GM12878 (cell line): ENCODE results near the gene UNC5B. TPM values are rescaled to one million over a fixed set of nuclear protein-coding genes. Genes with fewer than 3 reads are reported as not detected.

Experiments used
- ATAC-seq: fragments of 200-7000 bp; cut with Tn5 transposase; 3 replicates; pipeline ENCODE4 v1.9.1; 2020; ENCODE audit warnings: mild to moderate bottlenecking, moderate library complexity
- BruUV-seq: library from RNA; stranded (reverse); fragments of 400-500 nt; replicated peaks from 2 replicates; lab custom pipeline; 2021; lab: Mats Ljungman, UMichigan
- CTCF ChIA-PET: fragments of 300-600 bp; sonication (Branson Sonifier 250); formaldehyde crosslinking; extraction: SDS; loops from one replicate; lab custom pipeline; 2021; ENCODE audit warnings: inconsistent platforms; lab: Yijun Ruan, JAX
- POLR2A ChIA-PET: fragments of 350-600 bp; formaldehyde crosslinking; extraction: SDS; loops from one replicate; lab custom pipeline; 2021; ENCODE audit warnings: inconsistent platforms; lab: Charles Lee
- RAD21 ChIA-PET: fragments of 300-600 bp; sonication (Branson Sonifier 250); formaldehyde crosslinking; loops from one replicate; lab custom pipeline; 2023; ENCODE audit warnings: antibody characterized with exemption; ENCODE audit not compliant: unreplicated experiment; lab: Charles Lee
- SMC1A ChIA-PET: fragments of 300-600 bp; sonication (Branson Sonifier 250); formaldehyde crosslinking; loops from one replicate; lab custom pipeline; 2023; ENCODE audit not compliant: unreplicated experiment, uncharacterized antibody; lab: Charles Lee
- DNase-seq: peaks from one replicate; pipeline ENCODE4 v3.0.0-alpha.2; 2011; ENCODE audit warnings: low read depth, low spot score
- FAIRE-seq: peaks from 3 replicates; lab custom pipeline; 2011; peaks lifted over from hg19 to GRCh38; lab: Jason Lieb, UNC
- H2AFZ ChIP-seq: 2 replicates; pipeline ENCODE4 v1.6.0; 2011; ENCODE audit warnings: low read depth, low read length, control low read depth; ENCODE audit not compliant: control insufficient read depth
- H3K27ac ChIP-seq: 2 replicates; pipeline ENCODE4 v1.5.1; 2011; ENCODE audit warnings: control low read depth; ENCODE audit not compliant: control insufficient read depth, insufficient read depth
- H3K27me3 ChIP-seq, 2 experiments: replicated peaks in 1 of 2; 2 replicates each; pipeline versions ENCODE4 v1.6.0 to v1.6.1; 2011; ENCODE audit warnings: low read length in 1 of 2; ENCODE audit not compliant: control insufficient read depth in 2 of 2, insufficient read depth in 2 of 2
- H3K36me3 ChIP-seq, 2 experiments: 2 replicates each; pipeline ENCODE4 v1.5.1; 2011; ENCODE audit warnings: low read length in 1 of 2; ENCODE audit not compliant: control insufficient read depth in 2 of 2, insufficient read depth in 2 of 2
- H3K4me1 ChIP-seq: 2 replicates; pipeline ENCODE4 v1.6.1; 2011; ENCODE audit warnings: mild to moderate bottlenecking, low read length, moderate library complexity, mixed read lengths; ENCODE audit not compliant: control insufficient read depth, insufficient read depth
- H3K4me2 ChIP-seq: 2 replicates; pipeline ENCODE4 v1.6.0; 2011; ENCODE audit warnings: control low read depth; ENCODE audit not compliant: control insufficient read depth, insufficient read depth
- H3K4me3 ChIP-seq: fragments of 200-600 bp; sonication (generic); 2 replicates; pipeline ENCODE4 v1.5.1; 2016
- H3K79me2 ChIP-seq: 2 replicates; pipeline ENCODE4 v1.6.0; 2011; ENCODE audit warnings: low read length; ENCODE audit not compliant: control insufficient read depth, insufficient read depth
- H3K9ac ChIP-seq: 2 replicates; pipeline ENCODE4 v1.8.0; 2011; ENCODE audit warnings: low read length, control low read depth, mixed read lengths; ENCODE audit not compliant: control insufficient read depth, insufficient read depth
- H3K9me3 ChIP-seq: replicated peaks from 3 replicates; pipeline ENCODE4 v1.5.1; 2011; ENCODE audit warnings: mild to moderate bottlenecking, low read length; ENCODE audit not compliant: control insufficient read depth, insufficient read depth
- H4K20me1 ChIP-seq: 2 replicates; pipeline ENCODE4 v1.6.0; 2011; ENCODE audit not compliant: control insufficient read depth, insufficient read depth
- CBX3 ChIP-seq: fragments of 200-600 bp; sonication (generic); IDR thresholded peaks from 2 replicates; pipeline ENCODE4 v1.6.1; 2016; ENCODE audit warnings: low read depth, borderline replicate concordance
- NR2C2 ChIP-seq: IDR thresholded peaks from 2 replicates; pipeline ENCODE4 v1.6.1; 2011; ENCODE audit warnings: borderline replicate concordance, low read depth; ENCODE audit not compliant: control insufficient read depth, insufficient read length
- NRF1 ChIP-seq: conservative IDR thresholded peaks from 2 replicates; pipeline ENCODE4 v1.6.1; 2011; ENCODE audit warnings: mild to moderate bottlenecking, low read depth, low read length, improper control_type of control experiment
- PAX5 ChIP-seq: IDR thresholded peaks from 2 replicates; pipeline ENCODE4 v1.6.1; 2011; ENCODE audit warnings: low read depth, low read length, borderline replicate concordance
- POU2F2 ChIP-seq: IDR thresholded peaks from 3 replicates; pipeline ENCODE4 v1.6.1; 2011; ENCODE audit warnings: low read depth, mild to moderate bottlenecking, low read length, borderline replicate concordance
- WRNIP1 ChIP-seq: IDR thresholded peaks from 2 replicates; pipeline ENCODE4 v1.6.1; 2011; ENCODE audit warnings: low read depth, low read length, improper control_type of control experiment, borderline replicate concordance
- ZNF384 ChIP-seq: IDR thresholded peaks from 2 replicates; pipeline ENCODE4 v1.6.1; 2012; ENCODE audit warnings: low read depth, mild to moderate bottlenecking, low read length, improper control_type of control experiment, borderline replicate concordance
- WGBS: methylation state at CpG from one replicate; pipeline ENCODE4 v1.1.6; 2016; ENCODE audit warnings: low lambda C conversion rate; ENCODE audit not compliant: insufficient replicate concordance, insufficient coverage; ENCODE audit errors: missing lambda C conversion rate; 5-methylcytosine and 5-hydroxymethylcytosine counted together
- in situ Hi-C: fragments of 300-500 bp; cut with MboI; formaldehyde crosslinking; loops from 9 replicates; pipeline ENCODE4 v1.14.3; 2018; ENCODE audit warnings: mixed read lengths
- intact Hi-C: fragments of 100-400 bp; cut with micrococcal nuclease; formaldehyde crosslinking; loops from one replicate; pipeline ENCODE4 v1.14.2; 2022; ENCODE audit not compliant: unreplicated experiment
- polyA plus RNA-seq, 11 experiments: library from polyadenylated mRNA; depleted of rRNA in 4 of 11; unstranded in 6 of 11; stranded (reverse) in 5 of 11; fragments of >200 nt; fragmentation: Nextera tagmentation in 4 of 11; fragmentation: Illumina TruSeq in 1 of 11; extraction: Ambion mirVana in 4 of 11; extraction: Trizol in 1 of 11; gene quantifications; 1 replicate in 1 of 11; 2 replicates in 10 of 11; pipeline versions ENCODE4 v1.2.1 to v1.2.3, GENCODE V29; 2011 to 2016; ENCODE audit warnings: inconsistent platforms in 2 of 11, missing spikeins in 2 of 11, low read depth in 1 of 11
- total RNA-seq, 4 experiments: library from RNA; depleted of rRNA in 3 of 4; stranded (reverse); fragments of >200 nt in 3 of 4; fragmentation: Illumina TruSeq in 1 of 4; extraction: Trizol in 1 of 4; gene quantifications; 2 replicates each; pipeline versions ENCODE4 v1.2.1 to v1.2.3, GENCODE V29; 2013 to 2021
- TF ChIP-seq, protein P1 (sequence below): fragments of 450-650 bp; IDR thresholded peaks from 2 replicates; pipeline ENCODE4 v1.6.1; 2017; ENCODE audit warnings: mild to moderate bottlenecking, moderate library complexity

UNC5B gene
- total and polyA plus RNA-seq, 10 of the 15 experiments (the other 5 are each of a cell fraction or from before 2014, with no cell fraction given), result 0.03 to 0.08 TPM; not detected in 8

DNA sequence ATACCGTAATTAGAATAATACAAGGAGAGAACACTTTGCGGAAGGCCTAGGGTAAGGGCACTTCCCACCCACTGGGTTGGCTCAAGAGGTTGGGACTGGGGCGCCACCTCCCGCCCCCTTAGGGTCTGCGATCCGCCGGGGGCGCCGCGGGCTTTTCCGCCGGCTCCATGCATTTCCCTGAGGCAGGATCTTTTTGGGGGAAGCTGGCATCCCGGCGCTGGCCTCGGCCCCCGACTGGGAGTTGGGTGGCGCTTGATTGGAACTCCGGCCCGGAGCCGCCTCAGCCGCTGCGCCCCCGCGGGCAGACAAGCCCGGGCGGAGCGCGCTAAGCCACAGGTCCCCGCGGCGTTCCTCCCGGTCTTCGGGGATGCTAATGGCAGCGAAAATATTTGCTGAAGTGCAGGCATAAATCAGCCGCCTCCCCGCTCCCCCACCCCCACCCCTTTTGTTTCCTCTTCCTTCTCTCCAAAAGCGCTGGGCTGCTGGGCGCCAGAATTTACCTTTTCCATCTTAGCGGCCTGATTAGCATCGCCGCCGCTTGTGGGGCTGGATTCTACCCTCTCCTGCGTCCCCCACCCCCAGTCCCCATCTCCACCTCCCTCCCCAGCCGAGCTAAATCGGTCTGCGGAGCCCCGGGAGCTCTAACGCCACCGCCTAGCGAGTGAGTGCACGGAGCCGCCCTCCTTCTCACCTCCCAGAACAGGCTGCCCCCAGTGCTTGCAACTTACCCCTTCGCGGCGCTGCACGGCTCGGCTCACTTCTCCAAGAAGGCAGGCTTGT lies 5.1 kb downstream of the UNC5B start:
- POLR2A ChIA-PET, result no interaction called here
- ATAC-seq (peak; percentile 59), FAIRE-seq (no peak), DNase-seq (no peak)
- in situ Hi-C loops, result no loop called here
- Histone ChIP-seq H3K79me2 (no peaks in the 10 kb centered on the region), H3K27ac (no peak overlapping the region), H3K9me3 (no peaks in the 10 kb centered on the region), H2AFZ (no peak overlapping the region), H3K4me2 (peak overlapping the region; percentile 47), H3K36me3 (no peaks in the 10 kb centered on the region), H3K9ac (no peak overlapping the region), H3K4me3 (no peak overlapping the region), H3K4me1 (no peaks in the 10 kb centered on the region), H4K20me1 (no peaks in the 10 kb centered on the region), H3K27me3 (peaks cover 8 to 10% of the 10 kb centered on the region in 2 experiments)
- SMC1A ChIA-PET, result no interaction called here
- WGBS, result 33% methylated on average over 38 of the region's 57 CpGs
- RAD21 ChIA-PET, result no interaction called here
- TF ChIP-seq PAX5 (no peak), ZNF384 (no peak), POU2F2 (no peak), CBX3 (no peak), WRNIP1 (no peak), NRF1 (no peak), NR2C2 (no peak)
- TF ChIP-seq, protein P1, sequence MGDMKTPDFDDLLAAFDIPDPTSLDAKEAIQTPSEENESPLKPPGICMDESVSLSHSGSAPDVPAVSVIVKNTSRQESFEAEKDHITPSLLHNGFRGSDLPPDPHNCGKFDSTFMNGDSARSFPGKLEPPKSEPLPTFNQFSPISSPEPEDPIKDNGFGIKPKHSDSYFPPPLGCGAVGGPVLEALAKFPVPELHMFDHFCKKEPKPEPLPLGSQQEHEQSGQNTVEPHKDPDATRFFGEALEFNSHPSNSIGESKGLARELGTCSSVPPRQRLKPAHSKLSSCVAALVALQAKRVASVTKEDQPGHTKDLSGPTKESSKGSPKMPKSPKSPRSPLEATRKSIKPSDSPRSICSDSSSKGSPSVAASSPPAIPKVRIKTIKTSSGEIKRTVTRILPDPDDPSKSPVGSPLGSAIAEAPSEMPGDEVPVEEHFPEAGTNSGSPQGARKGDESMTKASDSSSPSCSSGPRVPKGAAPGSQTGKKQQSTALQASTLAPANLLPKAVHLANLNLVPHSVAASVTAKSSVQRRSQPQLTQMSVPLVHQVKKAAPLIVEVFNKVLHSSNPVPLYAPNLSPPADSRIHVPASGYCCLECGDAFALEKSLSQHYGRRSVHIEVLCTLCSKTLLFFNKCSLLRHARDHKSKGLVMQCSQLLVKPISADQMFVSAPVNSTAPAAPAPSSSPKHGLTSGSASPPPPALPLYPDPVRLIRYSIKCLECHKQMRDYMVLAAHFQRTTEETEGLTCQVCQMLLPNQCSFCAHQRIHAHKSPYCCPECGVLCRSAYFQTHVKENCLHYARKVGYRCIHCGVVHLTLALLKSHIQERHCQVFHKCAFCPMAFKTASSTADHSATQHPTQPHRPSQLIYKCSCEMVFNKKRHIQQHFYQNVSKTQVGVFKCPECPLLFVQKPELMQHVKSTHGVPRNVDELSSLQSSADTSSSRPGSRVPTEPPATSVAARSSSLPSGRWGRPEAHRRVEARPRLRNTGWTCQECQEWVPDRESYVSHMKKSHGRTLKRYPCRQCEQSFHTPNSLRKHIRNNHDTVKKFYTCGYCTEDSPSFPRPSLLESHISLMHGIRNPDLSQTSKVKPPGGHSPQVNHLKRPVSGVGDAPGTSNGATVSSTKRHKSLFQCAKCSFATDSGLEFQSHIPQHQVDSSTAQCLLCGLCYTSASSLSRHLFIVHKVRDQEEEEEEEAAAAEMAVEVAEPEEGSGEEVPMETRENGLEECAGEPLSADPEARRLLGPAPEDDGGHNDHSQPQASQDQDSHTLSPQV, result no peak
- no TSS peak for BruUV-seq
- intact Hi-C loops, result no loop called here
- CTCF ChIA-PET, result interaction anchor here (1.3 kb wide), 1 partner anchor 293 kb away, joined by 5 read pairs; no protein-coding TSS in a partner anchor
